GM18868 (cell line): ENCODE results near the gene PRR13.
A peak's percentile ranks its signal among the peaks of the same experiment; 100 is the strongest.

ENCODE experiments used
- ATAC-seq: cut with Tn5 transposase; IDR thresholded peaks from one replicate; pipeline ENCODE4 v1.9.1; 2021; ENCODE audit warnings: mild to moderate bottlenecking, moderate library complexity; ENCODE audit not compliant: unreplicated experiment

The PRR13 gene

DNA sequence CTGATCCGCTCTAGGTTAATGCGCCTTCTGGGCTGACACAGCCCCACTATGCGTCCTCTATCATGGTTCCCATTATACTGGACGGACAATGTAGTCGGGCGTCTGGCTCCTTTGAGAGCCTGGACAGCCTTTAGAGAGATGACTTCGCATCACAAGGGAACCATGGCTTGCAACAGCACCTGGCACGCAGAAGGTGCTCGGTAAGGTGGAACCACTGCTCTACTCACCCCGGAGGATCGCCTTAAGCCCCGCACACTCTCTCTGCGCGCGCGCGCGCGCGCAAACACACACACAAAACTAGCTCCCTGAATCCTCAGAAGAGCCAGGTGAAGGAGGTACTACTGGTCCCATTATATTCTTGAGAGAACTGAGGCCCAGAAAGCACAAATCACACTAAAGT lies 50.7 kb downstream of the PRR13 start:
- ATAC-seq = no peak

DNA sequence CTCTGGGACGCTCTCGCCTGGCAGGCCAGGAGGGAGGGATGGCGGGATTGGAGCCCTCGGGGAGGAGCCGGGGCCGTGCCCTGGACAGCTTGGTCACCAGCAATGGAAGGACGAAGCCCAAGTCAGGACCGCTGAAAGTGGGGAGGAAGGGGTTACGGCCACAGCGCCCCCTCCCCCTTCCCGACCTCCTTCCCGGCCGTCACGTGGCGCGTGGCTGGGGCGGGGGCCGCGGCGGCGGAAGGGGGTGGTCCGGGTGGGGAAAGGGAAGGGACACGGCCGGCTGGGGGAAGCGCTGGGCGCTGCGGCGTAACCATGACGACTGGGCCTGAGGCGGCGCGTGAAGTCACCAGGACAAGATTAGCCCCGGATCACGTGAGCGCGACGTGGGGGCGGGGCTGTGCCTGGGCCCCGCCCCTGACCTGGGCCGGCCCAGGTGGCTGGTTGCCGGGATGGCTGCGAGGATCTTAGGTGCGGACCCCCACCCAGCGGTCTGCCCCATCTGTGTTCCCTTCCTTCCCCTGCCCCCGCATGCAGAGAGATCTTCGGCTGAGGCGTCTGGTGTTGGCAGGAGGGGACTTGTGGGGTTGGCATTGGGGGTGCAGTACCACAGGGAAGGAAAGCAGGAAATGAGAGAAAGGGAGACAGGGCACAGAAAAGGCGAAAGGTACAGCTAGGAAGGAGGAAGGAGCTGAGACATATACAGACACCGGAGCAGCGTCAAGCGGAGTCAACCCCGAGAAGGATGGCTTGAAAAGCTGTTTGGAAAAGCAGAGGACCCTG lies 51.5 kb downstream of the PRR13 start:
- ATAC-seq = peak; percentile 93

GRCh38 chr12:53493610-53494391 lies 52.3 kb downstream of the PRR13 start:
- no peak for ATAC-seq
